Neural cell (in vitro differentiated cells): ENCODE results near the gene HMSD. TPM values are rescaled to one million over a fixed set of nuclear protein-coding genes. Genes with fewer than 3 reads are reported as not detected.

ENCODE experiments used
- H2AFZ ChIP-seq: fragments of 200-600, 300-800 bp; sonication (generic), shearing (Covaris generic); 2 replicates; pipeline ENCODE4 v1.6.0; 2014; ENCODE audit warnings: low read depth, mild to moderate bottlenecking, antibody characterized with exemption, low read length, moderate library complexity
- H3F3A ChIP-seq: fragments of 200-600 bp; shearing (Covaris generic); 2 replicates; pipeline ENCODE4 v1.6.1; 2016; ENCODE audit warnings: mild to moderate bottlenecking, moderate library complexity, mixed read lengths, antibody characterized with exemption, low read length; ENCODE audit not compliant: insufficient read depth, poor library complexity, severe bottlenecking
- H3K27ac ChIP-seq: fragments of 200-600, 300-800 bp; sonication (generic), shearing (Covaris generic); 2 replicates; pipeline ENCODE4 v1.5.1; 2014; ENCODE audit warnings: mild to moderate bottlenecking, low read length, moderate library complexity
- H3K27me3 ChIP-seq: fragments of 300-800, 200-600 bp; sonication (generic), shearing (Covaris generic); 2 replicates; pipeline ENCODE4 v1.6.0; 2014; ENCODE audit warnings: mild to moderate bottlenecking, low read depth, low read length, moderate library complexity; ENCODE audit not compliant: insufficient read depth
- H3K36me3 ChIP-seq: fragments of 300-800, 200-600 bp; sonication (generic), shearing (Covaris generic); 2 replicates; pipeline ENCODE4 v1.5.1; 2014; ENCODE audit warnings: mild to moderate bottlenecking, antibody characterized with exemption, low read length, moderate library complexity; ENCODE audit not compliant: insufficient read depth
- H3K4me2 ChIP-seq: fragments of 300-800, 200-600 bp; sonication (generic), shearing (Covaris generic); 2 replicates; pipeline ENCODE4 v1.6.0; 2014; ENCODE audit warnings: mild to moderate bottlenecking, low read length
- H3K4me3 ChIP-seq: fragments of 300-800, 200-600 bp; sonication (generic), shearing (Covaris generic); 2 replicates; pipeline ENCODE4 v1.5.1; 2014; ENCODE audit warnings: mild to moderate bottlenecking, low read length, moderate library complexity
- H3K79me2 ChIP-seq: fragments of 200-600 bp; shearing (Covaris generic); replicated peaks from 2 replicates; pipeline ENCODE4 v1.6.0; 2014; ENCODE audit warnings: mild to moderate bottlenecking, low read length, moderate library complexity; ENCODE audit not compliant: insufficient read depth
- H3K9ac ChIP-seq: fragments of 300-800, 200-600 bp; sonication (generic), shearing (Covaris generic); 2 replicates; pipeline ENCODE4 v1.6.1; 2016; ENCODE audit warnings: mild to moderate bottlenecking, low read length, mixed read lengths
- H3K9me2 ChIP-seq: fragments of 200-600 bp; shearing (Covaris generic); 2 replicates; pipeline ENCODE4 v1.6.1; 2016; ENCODE audit warnings: mild to moderate bottlenecking, low read length, mixed read lengths; ENCODE audit not compliant: insufficient read depth
- H3K9me3 ChIP-seq: fragments of 200-600, 300-800 bp; sonication (generic), shearing (Covaris generic); 2 replicates; pipeline ENCODE4 v1.6.1; 2016; ENCODE audit warnings: mild to moderate bottlenecking, mixed run types, low read length, moderate library complexity, mixed read lengths
- H4K20me1 ChIP-seq: fragments of 200-600 bp; shearing (Covaris generic); 2 replicates; pipeline ENCODE4 v1.6.1; 2016; ENCODE audit warnings: mild to moderate bottlenecking, mixed run types; ENCODE audit not compliant: insufficient read depth
- CTCF ChIP-seq: fragments of 450-650 bp; IDR thresholded peaks from 2 replicates; pipeline ENCODE4 v1.5.1; 2014; ENCODE audit warnings: antibody characterized with exemption, mild to moderate bottlenecking, moderate library complexity; ENCODE audit not compliant: poor library complexity, severe bottlenecking
- EP300 ChIP-seq: fragments of 450-650 bp; conservative IDR thresholded peaks from 2 replicates; pipeline ENCODE4 v1.6.1; 2014; ENCODE audit warnings: antibody characterized with exemption, mild to moderate bottlenecking, moderate library complexity; ENCODE audit not compliant: poor library complexity, severe bottlenecking
- EZH2 ChIP-seq: fragments of 200-600, 300-800 bp; shearing (Covaris generic), sonication (generic); IDR thresholded peaks from 2 replicates; pipeline ENCODE4 v1.6.1; 2014; ENCODE audit warnings: antibody characterized with exemption, low read length, borderline replicate concordance, mild to moderate bottlenecking; ENCODE audit not compliant: insufficient read depth, poor library complexity, severe bottlenecking
- MXI1 ChIP-seq: fragments of 450-650 bp; conservative IDR thresholded peaks from 2 replicates; pipeline ENCODE4 v1.6.1; 2014; ENCODE audit warnings: antibody characterized with exemption, mild to moderate bottlenecking; ENCODE audit not compliant: poor library complexity, severe bottlenecking
- POLR2AphosphoS5 ChIP-seq: IDR thresholded peaks from 2 replicates; pipeline ENCODE4 v1.6.1; 2012
- RAD21 ChIP-seq: fragments of 450-650 bp; conservative IDR thresholded peaks from 2 replicates; pipeline ENCODE4 v1.6.1; 2014; ENCODE audit warnings: antibody characterized with exemption, mild to moderate bottlenecking, moderate library complexity
- REST ChIP-seq: IDR thresholded peaks from 2 replicates; pipeline ENCODE4 v1.6.1; 2012; ENCODE audit warnings: borderline replicate concordance
- polyA plus RNA-seq: library from polyadenylated mRNA; depleted of rRNA; stranded (reverse); fragments of >200 nt; gene quantifications from 2 replicates; pipeline ENCODE4 v1.2.3, GENCODE V29; 2014

Gene HMSD
- polyA plus RNA-seq, 1 donor from 2014 or later = not detected

- Histone ChIP-seq H3K4me2 (no peak overlapping the region), H3K79me2 (no peaks in the 10 kb centered on the region), H3K9me2 (no peaks in the 10 kb centered on the region), H3F3A (no peaks in the 10 kb centered on the region), H4K20me1 (no peaks in the 10 kb centered on the region), H3K9me3 (no peaks in the 10 kb centered on the region), H3K27me3 (no peaks in the 10 kb centered on the region), H2AFZ (no peak overlapping the region), H3K27ac (no peak overlapping the region), H3K4me3 (no peak overlapping the region), H3K9ac (no peak overlapping the region), H3K36me3 (no peaks in the 10 kb centered on the region)
- TF ChIP-seq RAD21 (no peak), POLR2AphosphoS5 (no peak), MXI1 (no peak)
Observed at GRCh38 chr18:63962137-63962536, 13.0 kb downstream of the HMSD start.

- TF ChIP-seq REST (no peak), CTCF (peak; percentile 43)
- H2AFZ ChIP-seq = no peak overlapping the region
- H3F3A ChIP-seq = no peaks in the 10 kb centered on the region
- no peak overlapping the region for H3K4me3 ChIP-seq
- no peak overlapping the region for H3K27ac ChIP-seq
- no peak overlapping the region for H3K9ac ChIP-seq
- H3K9me2 ChIP-seq = no peaks in the 10 kb centered on the region
- no peaks in the 10 kb centered on the region for H3K9me3 ChIP-seq
- H3K27me3 ChIP-seq = no peaks in the 10 kb centered on the region
- peaks cover under 1% of the 10 kb centered on the region for H3K79me2 ChIP-seq
- no peak overlapping the region for H3K4me2 ChIP-seq
- no peaks in the 10 kb centered on the region for H3K36me3 ChIP-seq
- H4K20me1 ChIP-seq = no peaks in the 10 kb centered on the region
Observed at GRCh38 chr18:63963615-63964256, 14.6 kb downstream of the HMSD start.

GRCh38 chr18:63964908-63965307 lies 15.8 kb downstream of the HMSD start:
- Histone ChIP-seq H3K27ac (no peak overlapping the region), H3K4me3 (no peak overlapping the region), H3K27me3 (no peaks in the 10 kb centered on the region), H3K36me3 (no peaks in the 10 kb centered on the region), H4K20me1 (no peaks in the 10 kb centered on the region), H3K79me2 (peaks cover 3% of the 10 kb centered on the region), H3K9me2 (no peaks in the 10 kb centered on the region), H3K9ac (no peak overlapping the region), H3K4me2 (no peak overlapping the region), H3F3A (no peaks in the 10 kb centered on the region), H2AFZ (no peak overlapping the region), H3K9me3 (no peaks in the 10 kb centered on the region)
- TF ChIP-seq EP300 (no peak), RAD21 (no peak), EZH2 (no peak)
